ENCODE data around the gene TBX4.
"Not testable (repeated sequence)": the region's sequence is repeated elsewhere in the genome, so short reads cannot be mapped to it uniquely, and the experiment has no call there.

The TBX4 gene

DNA sequence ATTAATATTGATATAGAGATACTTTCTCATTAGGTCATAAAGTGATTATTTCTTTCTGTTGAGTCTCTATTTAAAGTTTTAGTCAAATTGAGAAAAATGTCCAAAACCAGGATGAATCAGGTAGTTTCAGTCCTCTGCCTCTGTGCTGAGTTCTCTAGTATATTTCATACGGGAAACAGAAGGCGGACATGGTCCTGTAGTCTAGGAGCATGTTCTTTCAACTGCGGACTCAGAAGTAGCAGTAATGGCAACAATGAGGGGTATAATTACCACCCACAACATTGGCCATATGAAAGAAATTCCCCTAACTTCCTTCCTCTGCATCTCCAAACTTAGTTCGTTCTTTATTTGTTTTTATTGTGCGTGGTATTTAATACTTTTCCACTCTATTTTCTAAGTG, 50.1 kb downstream of the TBX4 start:
- DNase-seq = no peak

DNA sequence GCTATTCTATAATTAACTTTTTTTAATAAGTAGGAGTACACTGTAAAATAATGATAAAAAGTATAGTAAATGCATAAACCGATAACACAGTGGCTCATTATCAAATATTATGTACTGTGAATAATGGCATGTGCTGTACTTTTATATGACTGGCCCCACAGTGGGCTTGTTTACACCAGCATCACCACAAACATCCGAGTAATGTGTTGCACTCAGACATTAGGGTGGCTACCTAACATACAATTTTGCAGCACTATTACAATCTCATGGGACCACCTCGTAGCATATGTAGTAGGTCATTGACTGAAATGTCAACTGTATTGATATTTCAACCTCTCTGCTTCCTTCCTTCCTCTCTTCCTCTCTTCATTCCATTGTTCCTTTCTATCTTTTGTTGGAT, 51.7 kb downstream of the TBX4 start:
- no peak for DNase-seq

DNA sequence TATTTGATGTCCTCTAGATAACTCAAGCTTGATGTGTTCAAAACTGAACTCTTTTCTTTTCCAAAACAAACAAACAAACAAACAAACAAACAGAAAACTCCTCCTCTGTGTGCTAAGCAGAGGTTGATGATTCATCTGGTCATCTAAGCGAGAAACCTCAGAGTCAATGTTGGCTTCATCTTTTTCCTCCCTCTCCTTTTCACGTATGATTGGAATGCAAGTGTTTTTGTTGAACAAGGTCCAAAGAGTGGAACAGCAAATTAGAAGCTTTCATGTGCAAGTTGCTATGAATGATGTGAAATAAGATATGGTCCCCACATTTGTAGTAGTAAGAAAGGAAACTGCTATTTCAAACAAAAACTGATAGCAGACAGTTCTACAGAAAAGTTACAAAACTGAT, 52.5 kb downstream of the TBX4 start:
- DNase-seq = peak; percentile 69

- no peak for DNase-seq
Observed at GRCh38 chr17:61505846-61506627, 53.8 kb downstream of the TBX4 start.

GRCh38 chr17:61507383-61508066, 55.3 kb downstream of the TBX4 start:
- no peak for DNase-seq

DNA sequence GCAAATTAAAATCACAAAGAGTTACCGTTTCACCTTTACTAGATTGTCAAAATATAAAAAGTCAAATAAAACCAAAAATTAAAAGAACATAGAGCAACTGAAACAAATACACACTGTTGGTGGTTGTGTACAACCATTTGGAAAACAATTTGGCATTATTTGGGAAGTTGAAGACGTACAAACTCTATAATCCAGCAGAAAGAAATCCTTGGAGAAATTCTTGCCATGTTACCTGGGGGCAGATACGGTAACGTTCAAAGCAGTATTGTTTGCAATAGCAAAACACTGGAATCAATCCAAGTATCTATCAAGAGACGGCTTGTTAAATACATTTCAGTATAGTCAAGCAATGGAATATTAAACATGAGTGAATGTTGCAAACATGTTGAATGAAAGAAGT, 56.7 kb downstream of the TBX4 start:
- DNase-seq = no peak

- not testable (repeated sequence) for DNase-seq
Observed at GRCh38 chr17:61509454-61509853, 57.2 kb downstream of the TBX4 start.

- no peak for DNase-seq
Observed at GRCh38 chr17:61510237-61510636, 58.0 kb downstream of the TBX4 start.

DNA sequence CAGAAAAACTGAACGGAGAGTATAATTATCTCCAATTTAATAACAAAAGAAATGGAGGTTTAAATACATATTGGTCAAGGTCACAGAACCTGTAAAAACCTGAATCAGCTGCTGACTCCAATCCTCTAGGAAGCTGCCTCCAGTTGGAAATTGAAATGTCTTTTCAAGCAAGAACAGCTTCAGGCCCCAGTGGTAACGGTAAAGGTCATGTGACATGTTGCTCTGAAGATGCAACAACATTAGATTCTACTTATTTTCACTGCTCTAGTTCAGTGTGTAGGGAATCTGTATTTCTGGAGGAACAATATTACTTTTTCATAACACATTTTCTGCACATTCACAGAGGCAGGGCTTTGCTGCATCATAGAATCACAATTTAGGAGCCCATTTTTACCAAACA, 58.8 kb downstream of the TBX4 start:
- DNase-seq = no peak

GRCh38 chr17:61511480-61512182, 59.4 kb downstream of the TBX4 start:
- DNase-seq = no peak

- DNase-seq = no peak
Observed at GRCh38 chr17:61514491-61514890, 62.3 kb downstream of the TBX4 start.

DNA sequence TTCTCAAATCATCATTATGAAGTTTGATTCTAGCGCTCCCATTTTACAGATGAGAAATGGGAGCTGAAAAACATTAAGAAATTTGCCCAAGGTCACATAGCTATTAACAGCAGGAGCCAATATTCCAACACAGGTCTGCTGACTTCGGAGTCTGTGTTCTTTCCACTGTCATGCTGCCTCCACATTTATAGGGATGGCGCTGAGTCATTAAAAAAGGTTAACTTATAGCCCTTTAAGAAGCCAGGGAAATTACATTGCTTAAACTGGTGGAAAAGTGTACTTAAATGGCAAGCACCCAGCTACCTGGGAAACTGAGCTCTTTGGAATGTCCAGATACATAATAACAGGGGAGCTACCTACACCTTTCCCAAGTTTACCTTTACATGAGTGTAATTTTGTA, 65.0 kb downstream of the TBX4 start:
- DNase-seq = no peak

DNA sequence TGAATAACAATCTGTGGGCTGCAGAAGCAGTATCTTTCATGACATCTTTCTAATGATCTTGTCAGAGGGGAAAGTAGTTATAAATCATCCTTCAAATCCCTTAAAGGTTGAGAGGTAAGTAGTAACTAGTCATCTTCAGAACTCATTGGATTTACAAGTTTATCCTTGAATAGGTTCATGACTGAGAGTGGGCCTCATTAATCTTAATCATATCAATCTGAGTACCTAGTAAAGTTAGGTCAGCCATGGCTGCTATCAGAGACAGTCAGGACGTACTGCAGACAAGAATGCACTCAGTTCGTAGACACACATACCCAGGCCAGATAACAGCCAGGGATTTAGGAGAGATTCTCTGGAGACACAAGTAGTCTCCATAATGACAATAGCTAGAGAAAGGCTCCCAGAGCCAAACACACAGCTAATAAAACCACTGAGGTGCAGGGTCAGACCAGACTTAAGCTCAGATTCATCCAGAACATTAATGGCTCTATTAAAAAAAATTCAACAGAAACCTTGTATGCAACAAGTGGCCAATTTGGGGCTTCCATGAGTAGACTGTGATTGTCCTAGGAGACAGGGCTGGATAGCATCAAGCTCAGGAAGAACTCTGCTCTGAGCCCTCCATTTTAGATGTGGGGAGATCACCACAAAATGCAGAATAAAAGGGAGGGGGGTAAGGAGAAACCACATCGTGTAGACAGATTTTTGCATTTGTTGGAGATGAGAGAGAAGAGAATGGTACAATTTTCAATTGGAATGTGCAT, 65.8 kb downstream of the TBX4 start:
- DNase-seq = no peak

- DNase-seq = no peak
Observed at GRCh38 chr17:61519139-61519538, 66.9 kb downstream of the TBX4 start.

DNA sequence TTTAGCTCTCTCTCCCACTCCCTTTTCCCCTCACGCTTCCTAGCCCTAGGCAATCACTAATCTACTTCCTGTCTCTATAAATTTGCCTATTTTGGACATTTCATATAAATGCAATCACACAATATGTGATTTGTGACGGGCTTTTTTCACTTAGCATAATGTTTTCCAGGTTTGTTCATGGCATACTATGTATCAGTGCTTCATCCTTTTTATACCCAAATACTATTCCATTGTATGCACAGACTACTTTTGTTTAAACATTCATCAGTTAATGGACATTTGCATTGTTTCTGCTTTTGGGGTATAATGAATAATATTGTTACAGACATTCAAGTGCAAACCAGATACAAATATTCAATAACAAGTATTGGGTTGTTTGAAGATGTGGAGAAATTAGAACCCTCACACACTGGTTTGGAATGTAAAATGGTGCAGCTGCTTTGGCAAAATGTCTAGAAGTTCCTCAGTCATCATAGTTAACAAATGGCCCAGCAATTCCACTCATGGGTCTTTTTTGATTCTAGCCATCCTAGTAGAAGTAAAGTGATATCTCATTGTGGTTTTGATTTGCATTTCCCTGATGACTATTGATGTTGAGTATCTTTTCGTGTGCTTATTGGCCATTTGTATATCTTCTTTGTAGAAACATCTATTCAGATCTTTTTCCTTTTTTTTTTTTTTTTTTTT, 67.7 kb downstream of the TBX4 start:
- DNase-seq = no peak

DNA sequence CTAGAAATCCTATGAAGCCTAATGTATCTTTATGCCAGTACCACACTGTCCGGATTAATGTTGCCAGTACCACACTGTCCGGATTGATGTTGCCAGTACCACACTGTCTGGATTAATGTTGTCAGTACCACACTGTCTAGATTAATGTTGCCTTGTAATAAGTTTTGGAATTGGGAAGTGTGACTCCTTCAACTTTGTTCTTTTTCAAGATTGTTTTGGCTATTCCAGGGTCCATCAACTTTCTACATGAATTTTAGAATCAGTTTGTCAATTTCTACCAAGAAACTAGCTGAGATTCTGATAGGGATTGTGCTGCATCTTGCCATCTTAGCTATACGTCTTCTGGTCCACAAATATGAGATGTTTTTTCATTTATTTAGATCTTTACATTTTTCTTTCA, 68.7 kb downstream of the TBX4 start:
- no peak for DNase-seq

GRCh38 chr17:61522088-61522487, 69.9 kb downstream of the TBX4 start:
- no peak for DNase-seq

- no peak for DNase-seq
Observed at GRCh38 chr17:61524319-61524718, 72.1 kb downstream of the TBX4 start.

GRCh38 chr17:61527441-61527840, 75.2 kb downstream of the TBX4 start:
- DNase-seq = not testable (repeated sequence)

DNA sequence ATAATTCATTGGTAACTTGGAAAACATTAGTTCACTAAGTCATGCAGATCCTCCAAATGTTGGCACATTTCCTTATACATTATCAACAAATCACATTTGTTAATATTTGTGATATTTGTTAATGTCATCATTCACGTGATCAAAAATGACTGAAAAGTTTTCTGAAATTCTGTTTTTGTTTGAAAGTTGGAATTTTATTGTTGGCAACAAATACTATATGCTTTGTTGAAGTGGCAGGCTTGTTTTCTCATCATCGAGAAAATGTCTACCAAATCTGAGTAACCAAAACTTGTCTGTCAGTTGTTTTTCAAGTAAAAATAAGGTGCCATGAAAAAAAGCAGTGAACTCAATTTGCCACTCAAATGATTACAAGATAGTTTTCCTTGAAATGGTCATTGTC, 75.9 kb downstream of the TBX4 start:
- no peak for DNase-seq

GRCh38 chr17:61531223-61531622, 79.0 kb downstream of the TBX4 start:
- DNase-seq = no peak

- DNase-seq = no peak
Observed at GRCh38 chr17:61532826-61533225, 80.6 kb downstream of the TBX4 start.

- no peak for DNase-seq
Observed at GRCh38 chr17:61533797-61534196, 81.6 kb downstream of the TBX4 start.
